Esophagus muscularis mucosa (tissue), 4 donors: ENCODE measurements around the gene MED14. TPM values are rescaled to one million over a fixed set of nuclear protein-coding genes. Genes with fewer than 3 reads are reported as not detected.

ENCODE experiments used
- DNase-seq: peaks from one replicate; pipeline ENCODE4 v3.0.0-alpha.2; 2017; ENCODE audit errors: extremely low spot score
- H3K27ac ChIP-seq, 4 donors: fragments of 200-600 bp; sonication (generic); replicated peaks in 1 of 4; 1 replicate in 3 of 4; 2 replicates in 1 of 4; pipeline ENCODE4 v1.5.1; 2016 to 2019; ENCODE audit warnings: mild to moderate bottlenecking in 1 of 4
- H3K27me3 ChIP-seq, 4 donors: fragments of 200-600 bp; sonication (generic); one replicate each; pipeline versions ENCODE4 v1.5.1 to v1.6.0; 2016 to 2019
- H3K36me3 ChIP-seq, 4 donors: fragments of 200-600 bp; sonication (generic); one replicate each; pipeline ENCODE4 v1.5.1; 2016 to 2019
- H3K4me1 ChIP-seq, 4 donors: fragments of 200-600 bp; sonication (generic); one replicate each; pipeline ENCODE4 v1.5.1; 2016 to 2019
- H3K4me3 ChIP-seq, 4 donors: fragments of 200-600 bp; sonication (generic); 1 replicate in 2 of 4; 2 replicates in 2 of 4; pipeline ENCODE4 v1.5.1; 2016 to 2019; ENCODE audit warnings: mild to moderate bottlenecking in 4 of 4, moderate library complexity in 1 of 4
- H3K9me3 ChIP-seq, 4 donors: fragments of 200-600 bp; sonication (generic); 1 replicate in 3 of 4; 2 replicates in 1 of 4; pipeline ENCODE4 v1.5.1; 2016 to 2019
- EP300 ChIP-seq: sonication (generic); formaldehyde crosslinking; IDR thresholded peaks from one replicate; pipeline ENCODE4 v1.6.1; 2017; ENCODE audit warnings: antibody characterized with exemption
- POLR2A ChIP-seq: fragments of 450-650 bp; IDR thresholded peaks from one replicate; pipeline ENCODE4 v1.6.1; 2017; ENCODE audit warnings: antibody characterized with exemption, moderate library complexity, mild to moderate bottlenecking, low read depth
- POLR2AphosphoS5 ChIP-seq, 2 donors: sonication (generic); formaldehyde crosslinking; IDR thresholded peaks; one replicate each; pipeline ENCODE4 v1.6.1; 2017; ENCODE audit warnings: antibody characterized with exemption in 2 of 2
- WGBS: methylation state at CpG from one replicate; pipeline ENCODE4 v1.1.5; 2018; 5-methylcytosine and 5-hydroxymethylcytosine counted together
- intact Hi-C: fragments of 100-400 bp; cut with DNase I; formaldehyde crosslinking; loops from one replicate; pipeline ENCODE4 v1.15.1; 2023
- total RNA-seq, 4 donors: library from RNA; depleted of rRNA; stranded (reverse); fragments of >200 nt; gene quantifications; one replicate each; pipeline versions ENCODE4 v1.1.0 to v1.2.1, GENCODE V29; 2016
- TF ChIP-seq, protein P1 (sequence below), 3 experiments: fragments of 200-600 bp in 2 of 3; fragments of 450-650 bp in 1 of 3; sonication (generic) in 2 of 3; IDR thresholded peaks; one replicate each; pipeline ENCODE4 v1.5.1; 2017 to 2019; ENCODE audit warnings: antibody characterized with exemption in 3 of 3, mild to moderate bottlenecking in 2 of 3, moderate library complexity in 1 of 3

MED14 gene
- total RNA-seq, 4 donors from 2014 or later, result 20.0 to 29.9 (median 24.3) TPM

DNA sequence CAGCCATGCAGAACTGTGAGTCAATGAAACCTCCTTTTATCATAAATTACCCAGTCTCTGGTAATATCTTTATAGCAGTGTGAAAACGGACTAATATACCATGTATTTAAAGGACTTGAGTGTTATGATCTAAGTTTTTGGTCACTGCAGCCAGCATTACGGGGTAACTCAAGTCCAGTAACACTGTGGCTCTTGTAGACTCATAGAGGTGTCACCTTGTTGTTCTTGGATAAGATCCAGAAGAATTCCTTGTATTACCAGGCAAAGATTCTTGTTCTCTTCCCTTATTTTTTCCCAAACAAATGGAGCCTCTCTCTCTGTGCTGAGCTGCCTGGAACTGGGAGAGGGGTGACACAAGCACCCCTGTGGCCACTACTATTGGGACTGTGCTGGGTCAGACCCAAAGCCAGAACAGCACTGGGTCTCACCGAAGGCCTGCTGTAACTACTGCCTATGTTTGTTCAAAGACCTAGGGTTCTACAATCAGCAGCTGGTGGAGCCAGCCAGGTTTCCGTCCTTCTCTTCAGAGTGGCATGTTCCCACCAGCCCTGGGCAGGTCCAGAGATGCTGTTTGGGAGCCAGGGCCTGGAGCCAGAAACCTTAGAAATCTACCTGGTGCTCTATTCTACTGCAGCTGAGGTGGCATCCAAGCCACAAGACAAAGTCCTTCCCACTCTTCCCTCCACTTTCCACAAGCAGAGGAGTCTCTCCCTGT, 43.7 kb upstream of the MED14 start:
- TF ChIP-seq, protein P1, sequence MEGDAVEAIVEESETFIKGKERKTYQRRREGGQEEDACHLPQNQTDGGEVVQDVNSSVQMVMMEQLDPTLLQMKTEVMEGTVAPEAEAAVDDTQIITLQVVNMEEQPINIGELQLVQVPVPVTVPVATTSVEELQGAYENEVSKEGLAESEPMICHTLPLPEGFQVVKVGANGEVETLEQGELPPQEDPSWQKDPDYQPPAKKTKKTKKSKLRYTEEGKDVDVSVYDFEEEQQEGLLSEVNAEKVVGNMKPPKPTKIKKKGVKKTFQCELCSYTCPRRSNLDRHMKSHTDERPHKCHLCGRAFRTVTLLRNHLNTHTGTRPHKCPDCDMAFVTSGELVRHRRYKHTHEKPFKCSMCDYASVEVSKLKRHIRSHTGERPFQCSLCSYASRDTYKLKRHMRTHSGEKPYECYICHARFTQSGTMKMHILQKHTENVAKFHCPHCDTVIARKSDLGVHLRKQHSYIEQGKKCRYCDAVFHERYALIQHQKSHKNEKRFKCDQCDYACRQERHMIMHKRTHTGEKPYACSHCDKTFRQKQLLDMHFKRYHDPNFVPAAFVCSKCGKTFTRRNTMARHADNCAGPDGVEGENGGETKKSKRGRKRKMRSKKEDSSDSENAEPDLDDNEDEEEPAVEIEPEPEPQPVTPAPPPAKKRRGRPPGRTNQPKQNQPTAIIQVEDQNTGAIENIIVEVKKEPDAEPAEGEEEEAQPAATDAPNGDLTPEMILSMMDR (IDR thresholded peaks at IDR 0.05), result no peak
- TF ChIP-seq POLR2A, result no peak

DNA sequence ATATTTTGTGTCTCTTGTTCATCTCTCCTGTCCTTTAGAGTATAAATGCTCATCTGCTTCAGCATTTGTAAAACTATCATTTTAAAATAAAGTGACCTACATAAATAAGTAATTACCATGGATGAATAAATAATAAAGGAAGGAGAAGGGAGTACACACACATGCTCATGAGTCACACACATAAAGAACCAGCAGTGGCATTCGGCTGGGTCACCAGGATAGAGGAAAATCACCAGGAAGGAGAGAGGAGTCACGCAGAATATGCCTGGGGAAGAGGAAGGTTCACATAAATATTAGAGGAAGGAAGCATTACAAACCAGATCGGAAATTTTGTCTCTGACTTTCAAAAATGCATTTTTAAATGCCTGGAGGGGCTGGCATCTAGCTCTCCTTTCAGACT, 38.5 kb upstream of the MED14 start:
- TF ChIP-seq POLR2AphosphoS5 (IDR thresholded peaks at IDR 0.05), result no peak
- no peaks in the 10 kb centered on the region for H3K9me3 ChIP-seq
- no peaks in the 10 kb centered on the region for H3K4me1 ChIP-seq
- no peak for DNase-seq
- H3K4me3 ChIP-seq, result no peak overlapping the region
- H3K36me3 ChIP-seq, result no peaks in the 10 kb centered on the region
- no peak overlapping the region for H3K27ac ChIP-seq
- 46% methylated on average over 3 of the region's 3 CpGs for WGBS
- intact Hi-C loops, result no loop called here
- no peaks in the 10 kb centered on the region for H3K27me3 ChIP-seq

More for the DNA sequence above, 43.7 kb upstream of the MED14 start:
- H3K27ac ChIP-seq, result no peak overlapping the region
- intact Hi-C loops, result no loop called here
- no peaks in the 10 kb centered on the region for H3K9me3 ChIP-seq
- H3K4me1 ChIP-seq, result no peaks in the 10 kb centered on the region
- no peaks in the 10 kb centered on the region for H3K27me3 ChIP-seq
- no peak for DNase-seq
- no peaks in the 10 kb centered on the region for H3K36me3 ChIP-seq
- H3K4me3 ChIP-seq, result no peak overlapping the region
- 88% methylated on average over 4 of the region's 4 CpGs for WGBS

DNA sequence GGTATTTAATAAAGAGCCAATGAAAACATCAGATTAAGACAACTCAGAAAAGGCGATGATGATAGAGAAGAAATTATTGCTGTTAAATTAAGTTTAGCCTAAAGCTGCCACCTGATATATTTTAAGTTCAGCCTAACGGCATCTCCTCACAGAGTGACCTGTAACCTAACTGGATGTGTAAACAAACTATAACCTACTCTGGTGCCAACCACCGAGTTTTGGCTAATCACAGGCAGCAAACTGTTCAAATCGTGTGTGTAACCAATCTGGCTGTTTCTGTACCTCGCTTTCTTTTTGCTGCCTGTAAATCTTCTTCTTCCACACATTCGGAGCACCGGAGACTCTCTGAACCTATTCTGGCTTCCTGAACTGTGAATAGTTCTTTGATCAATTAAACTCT, 37.8 kb upstream of the MED14 start:
- DNase-seq, result no peak
- 68% methylated on average over 7 of the region's 7 CpGs for WGBS
- Histone ChIP-seq H3K9me3 (no peaks in the 10 kb centered on the region), H3K27me3 (no peaks in the 10 kb centered on the region), H3K36me3 (no peaks in the 10 kb centered on the region), H3K4me1 (no peaks in the 10 kb centered on the region), H3K4me3 (no peak overlapping the region), H3K27ac (no peak overlapping the region)
- intact Hi-C loops, result no loop called here
- no peak for TF ChIP-seq EP300
- no peak for TF ChIP-seq POLR2AphosphoS5 (IDR thresholded peaks at IDR 0.05)
- TF ChIP-seq POLR2A, result no peak
- TF ChIP-seq, protein P1 (IDR thresholded peaks at IDR 0.05), result no peak

DNA sequence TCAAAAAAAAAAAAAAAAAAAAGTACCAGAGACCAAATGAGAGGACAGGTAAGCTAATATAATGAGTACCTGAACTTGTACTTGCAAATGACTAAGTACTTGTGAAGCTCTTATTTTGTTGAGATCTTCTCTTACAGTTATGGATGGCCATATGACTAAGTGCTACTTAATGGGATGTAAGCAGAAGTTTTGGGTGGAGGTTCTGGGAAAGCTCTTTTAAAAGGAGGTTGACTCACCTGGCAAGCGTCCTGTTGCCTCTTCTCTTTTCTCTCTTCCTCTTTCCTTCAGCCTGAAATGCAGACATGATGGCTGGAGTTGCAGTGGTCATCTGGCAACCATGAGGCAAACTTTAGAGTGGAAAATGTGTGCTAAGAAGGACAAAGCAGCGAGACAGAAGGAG, 36.9 kb upstream of the MED14 start:
- Histone ChIP-seq H3K4me1 (no peaks in the 10 kb centered on the region), H3K27ac (no peak overlapping the region), H3K36me3 (no peaks in the 10 kb centered on the region), H3K4me3 (no peak overlapping the region), H3K27me3 (no peaks in the 10 kb centered on the region), H3K9me3 (no peaks in the 10 kb centered on the region)
- intact Hi-C loops, result no loop called here
- DNase-seq, result no peak
- 68% methylated on average over 2 of the region's 2 CpGs for WGBS
- no peak for TF ChIP-seq POLR2AphosphoS5 (IDR thresholded peaks at IDR 0.05)
- no peak for TF ChIP-seq EP300
- TF ChIP-seq, protein P1 (IDR thresholded peaks at IDR 0.05), result no peak
- TF ChIP-seq POLR2A, result no peak

DNA sequence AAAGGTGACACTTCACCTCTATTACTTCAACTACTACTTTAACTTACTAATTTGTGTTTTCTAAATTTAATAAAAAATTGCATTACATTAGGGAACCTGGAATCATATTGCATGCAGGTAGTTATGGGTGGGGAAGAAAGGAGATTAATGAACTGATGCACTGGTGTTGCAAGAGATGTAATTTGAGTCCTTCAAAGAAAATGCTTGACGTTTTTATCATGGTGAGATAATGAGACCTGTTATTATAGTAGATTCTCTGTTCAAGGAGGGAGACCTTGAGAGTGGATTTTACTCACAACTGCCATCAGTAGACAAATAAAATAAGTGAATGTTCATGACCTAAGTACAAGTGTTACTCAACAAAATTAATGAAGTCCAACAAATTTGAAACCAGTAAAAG, 26.4 kb upstream of the MED14 start:
- no peak overlapping the region for H3K27ac ChIP-seq
- no peaks in the 10 kb centered on the region for H3K36me3 ChIP-seq
- H3K4me3 ChIP-seq, result no peak overlapping the region
- H3K9me3 ChIP-seq, result no peaks in the 10 kb centered on the region
- no peak for DNase-seq
- peaks cover 0 to 5% (median under 1%) of the 10 kb centered on the region in 4 donors for H3K4me1 ChIP-seq
- no peaks in the 10 kb centered on the region for H3K27me3 ChIP-seq
- whole genome bisulfite sequencing, result 45% methylated on average over 1 of the region's 1 CpG
- intact Hi-C loops, result no loop called here
- TF ChIP-seq EP300 (no peak), POLR2A (no peak), POLR2AphosphoS5 (IDR thresholded peaks at IDR 0.05) (no peak)
- TF ChIP-seq, protein P1 (IDR thresholded peaks at IDR 0.05), result no peak
